GM19035 (cell line): ENCODE measurements around the gene OBP2A.

ENCODE experiments used
- ATAC-seq: cut with Tn5 transposase; IDR thresholded peaks from one replicate; pipeline ENCODE4 v1.9.1; 2021; ENCODE audit not compliant: unreplicated experiment

OBP2A gene

GRCh38 chr9:135592331-135592590, 46.3 kb downstream of the OBP2A start:
- ATAC-seq = no peak

GRCh38 chr9:135592625-135593024, 46.7 kb downstream of the OBP2A start:
- no peak for ATAC-seq

- no peak for ATAC-seq
These were observed 50.3 kb downstream of the OBP2A start for GRCh38 chr9:135596211-135596610.
